ENCODE results near the gene SLC4A11.
"Not testable (repeated sequence)": the region's sequence is repeated elsewhere in the genome, so short reads cannot be mapped to it uniquely, and the experiment has no call there.

SLC4A11 gene

DNA sequence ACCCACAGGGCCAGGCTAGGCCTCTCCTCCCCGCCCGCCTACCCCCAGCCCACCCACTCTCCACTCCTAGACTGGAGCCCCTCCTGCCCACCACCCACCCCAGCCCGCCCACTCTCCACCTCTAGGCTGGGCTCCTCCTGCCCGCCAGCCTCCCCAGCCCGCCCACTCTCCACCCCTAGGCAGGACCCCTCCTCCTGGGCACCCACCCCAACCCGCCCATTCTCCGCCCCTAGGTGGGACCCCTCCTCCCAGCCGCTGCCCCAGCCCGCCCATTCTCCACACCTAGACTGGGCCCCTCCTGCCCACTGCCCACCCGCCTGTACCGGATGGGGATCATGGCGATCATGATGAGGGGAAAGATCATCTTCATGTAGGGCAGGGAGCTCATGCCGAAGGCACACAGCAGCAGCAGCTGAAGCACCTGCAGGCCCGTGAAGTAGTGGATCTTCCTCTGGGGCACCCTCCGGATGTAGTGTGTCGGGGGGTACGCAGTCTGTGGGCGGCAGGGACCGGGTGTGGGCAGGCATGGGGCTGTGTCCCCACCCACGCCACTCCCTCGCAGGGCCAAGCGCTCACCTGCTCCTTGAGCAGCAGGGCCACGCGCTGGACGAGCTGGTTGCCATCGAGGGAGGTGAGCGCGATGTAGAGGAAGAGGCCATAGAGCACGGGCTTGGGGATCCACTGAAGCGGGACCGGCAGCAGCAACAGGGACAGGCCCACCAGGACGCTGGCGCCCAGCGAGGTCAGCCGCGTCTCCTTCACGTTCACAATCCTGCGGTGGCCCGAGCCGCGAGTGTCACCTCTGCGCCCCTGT, 10.8 kb downstream of the SLC4A11 start:
- no peak for TF ChIP-seq ZNF274 (IDR thresholded peaks at IDR 0.05; ENCODE audit: low read depth, low read length)
- no peak overlapping the region for H3K4me3 ChIP-seq (ENCODE audit: low read length)

DNA sequence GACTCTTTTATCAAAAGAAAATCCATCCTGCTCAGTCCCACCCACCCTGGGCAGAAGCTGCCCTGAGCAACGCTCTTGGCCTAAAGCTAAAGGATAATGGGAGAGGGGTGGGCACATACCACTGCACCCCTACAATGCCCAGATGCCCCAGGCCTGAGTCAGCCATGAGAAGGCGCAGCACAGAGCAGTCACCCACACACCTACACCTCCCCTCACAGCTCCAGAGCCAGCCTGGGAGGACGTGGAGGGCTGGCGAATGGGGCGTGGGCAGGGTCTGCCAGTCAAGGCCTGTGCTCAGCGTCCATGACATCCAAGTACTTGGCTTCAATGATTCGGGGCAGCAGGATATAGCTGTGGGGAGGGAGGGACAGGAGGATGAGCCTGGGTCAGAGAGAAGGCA, 11.5 kb downstream of the SLC4A11 start:
- H3K4me3 ChIP-seq (ENCODE audit: low read length), result no peak overlapping the region
- TF ChIP-seq ZNF274 (IDR thresholded peaks at IDR 0.05; ENCODE audit: low read depth, low read length), result no peak

DNA sequence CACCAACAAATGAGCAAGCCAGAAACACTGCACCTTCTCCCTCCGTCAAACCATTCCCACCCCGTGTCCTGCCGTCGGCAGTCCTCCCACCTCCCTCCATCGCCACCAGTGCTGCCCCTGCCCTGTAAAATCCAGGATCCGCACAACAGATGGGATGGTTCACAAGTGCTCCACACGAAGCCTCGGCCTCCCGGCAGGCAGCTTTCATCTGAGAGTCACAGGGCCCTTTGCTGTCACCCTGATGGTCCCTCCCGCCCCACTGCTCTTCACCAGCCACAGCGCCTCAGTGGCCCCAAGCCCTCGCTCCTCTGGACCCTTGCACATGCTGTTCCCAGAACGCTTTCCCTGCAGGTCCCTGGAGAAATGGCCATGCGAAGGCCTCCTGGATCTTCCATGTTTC, 12.1 kb downstream of the SLC4A11 start:
- no peak for TF ChIP-seq ZNF274 (IDR thresholded peaks at IDR 0.05; ENCODE audit: low read depth, low read length)
- H3K4me3 ChIP-seq (ENCODE audit: low read length), result no peak overlapping the region

DNA sequence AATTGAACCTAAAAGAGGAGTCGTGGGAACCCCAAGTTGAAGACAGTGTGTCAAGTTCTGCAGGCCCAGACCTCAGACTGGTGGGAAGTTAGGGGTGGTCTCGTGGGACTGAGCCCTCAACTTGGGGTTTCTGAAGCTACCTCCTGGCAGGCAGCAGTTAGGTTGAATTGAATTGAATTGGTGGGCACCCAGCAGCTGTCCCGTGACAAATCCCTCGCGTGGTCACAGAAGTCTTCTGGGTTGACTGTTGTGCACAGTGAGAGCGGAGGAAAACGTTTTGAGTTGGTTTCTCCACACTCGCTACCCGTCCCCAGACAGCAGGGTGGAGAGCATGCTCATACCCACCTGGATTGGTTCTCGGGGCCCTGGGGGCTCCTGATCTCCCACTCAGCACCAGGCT, 12.9 kb downstream of the SLC4A11 start:
- H3K4me3 ChIP-seq (ENCODE audit: low read length), result no peak overlapping the region
- no peak for TF ChIP-seq ZNF274 (IDR thresholded peaks at IDR 0.05; ENCODE audit: low read depth, low read length)

DNA sequence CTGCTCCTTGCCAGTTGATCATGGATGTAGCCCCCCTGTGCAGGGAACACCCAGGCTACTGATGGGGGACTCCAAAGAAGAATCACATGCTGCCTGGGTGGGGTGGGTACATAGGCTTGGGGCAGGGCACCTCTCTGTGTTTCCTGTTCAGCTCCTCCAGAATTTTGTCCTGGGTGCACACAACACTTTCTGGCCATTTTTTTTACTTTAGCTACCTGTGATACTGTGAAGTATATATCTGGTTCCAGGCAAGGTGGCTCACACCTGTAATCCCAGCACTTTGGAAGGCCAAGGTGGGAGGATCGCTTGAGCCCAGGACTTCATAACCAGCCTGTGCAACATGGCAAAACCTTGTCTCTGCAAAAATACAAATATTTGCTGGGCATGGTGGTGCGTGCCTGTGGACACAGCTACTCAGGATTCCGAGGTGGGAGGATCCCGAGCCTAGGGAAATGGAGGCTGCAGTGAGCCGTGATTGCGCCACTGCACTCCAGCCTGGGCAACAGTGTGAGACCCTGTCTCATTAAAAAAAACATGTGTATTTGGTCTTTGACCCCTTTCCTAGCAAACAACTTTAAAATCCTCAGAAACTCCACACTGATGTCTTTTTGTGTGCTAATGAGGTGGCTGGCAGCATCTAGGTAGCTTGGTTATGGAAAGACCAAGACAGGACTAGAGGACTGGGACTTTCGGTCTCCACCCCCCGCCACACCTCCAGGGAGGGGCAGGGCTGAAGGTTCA, 14.1 kb downstream of the SLC4A11 start:
- no peak overlapping the region for H3K4me3 ChIP-seq (ENCODE audit: low read length)
- TF ChIP-seq ZNF274 (IDR thresholded peaks at IDR 0.05; ENCODE audit: low read depth, low read length), result no peak

DNA sequence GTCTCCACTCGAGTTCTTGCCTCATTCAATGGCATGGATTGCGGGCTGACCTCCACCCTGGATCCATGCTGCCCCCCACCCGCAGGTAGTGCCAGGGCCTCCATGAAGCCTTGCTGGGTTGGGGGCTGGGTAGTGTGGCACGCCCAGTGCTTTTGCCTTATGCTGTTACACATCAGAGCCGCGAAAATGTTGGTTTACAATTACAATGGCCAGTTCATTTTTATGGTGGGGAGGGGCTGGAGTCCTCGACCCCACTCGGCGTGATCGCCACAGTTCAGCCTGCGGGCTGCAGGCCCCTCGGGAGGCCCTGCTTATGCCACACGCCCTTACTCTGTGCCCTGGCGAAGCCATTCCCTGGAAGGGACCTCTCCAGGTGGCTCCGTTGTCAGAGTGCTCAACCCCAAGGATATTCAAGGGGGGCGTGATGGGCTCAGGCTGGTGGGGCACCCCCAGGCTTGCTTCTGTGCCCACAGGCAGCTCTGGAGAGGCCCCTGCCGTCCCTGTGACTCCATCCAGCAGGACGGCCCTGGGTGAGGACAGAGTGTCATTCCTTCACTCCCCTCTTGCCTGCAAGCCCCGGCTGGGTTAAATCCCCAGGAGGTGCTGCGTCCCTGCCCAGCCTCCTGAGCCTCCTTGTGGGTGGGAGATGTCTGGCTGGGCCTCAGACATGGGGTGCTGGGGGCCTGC, 14.9 kb downstream of the SLC4A11 start:
- no peak for TF ChIP-seq ZNF274 (IDR thresholded peaks at IDR 0.05; ENCODE audit: low read depth, low read length)

DNA sequence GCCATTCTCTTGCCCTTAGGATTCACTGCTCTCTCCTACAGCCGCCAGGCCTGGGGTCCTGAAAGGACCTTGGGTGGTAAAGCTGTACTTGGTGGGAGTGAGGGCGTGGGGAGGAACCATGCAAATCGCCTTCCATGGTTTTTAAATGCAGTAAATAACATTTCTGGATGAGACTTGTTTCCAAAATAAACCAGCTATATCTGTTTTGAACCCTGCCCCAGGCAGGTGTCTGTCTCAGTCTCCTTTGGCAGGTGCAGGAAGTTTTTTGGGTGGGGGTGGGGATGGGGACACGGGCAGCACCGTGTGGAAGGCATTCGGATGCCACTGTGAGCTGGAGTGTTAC, 15.4 kb downstream of the SLC4A11 start:
- no peak overlapping the region for H3K4me3 ChIP-seq (ENCODE audit: low read length)
- TF ChIP-seq ZNF274 (IDR thresholded peaks at IDR 0.05; ENCODE audit: low read depth, low read length), result no peak

More for the DNA sequence above, 14.9 kb downstream of the SLC4A11 start:
- no peak overlapping the region for H3K4me3 ChIP-seq (ENCODE audit: low read length)

DNA sequence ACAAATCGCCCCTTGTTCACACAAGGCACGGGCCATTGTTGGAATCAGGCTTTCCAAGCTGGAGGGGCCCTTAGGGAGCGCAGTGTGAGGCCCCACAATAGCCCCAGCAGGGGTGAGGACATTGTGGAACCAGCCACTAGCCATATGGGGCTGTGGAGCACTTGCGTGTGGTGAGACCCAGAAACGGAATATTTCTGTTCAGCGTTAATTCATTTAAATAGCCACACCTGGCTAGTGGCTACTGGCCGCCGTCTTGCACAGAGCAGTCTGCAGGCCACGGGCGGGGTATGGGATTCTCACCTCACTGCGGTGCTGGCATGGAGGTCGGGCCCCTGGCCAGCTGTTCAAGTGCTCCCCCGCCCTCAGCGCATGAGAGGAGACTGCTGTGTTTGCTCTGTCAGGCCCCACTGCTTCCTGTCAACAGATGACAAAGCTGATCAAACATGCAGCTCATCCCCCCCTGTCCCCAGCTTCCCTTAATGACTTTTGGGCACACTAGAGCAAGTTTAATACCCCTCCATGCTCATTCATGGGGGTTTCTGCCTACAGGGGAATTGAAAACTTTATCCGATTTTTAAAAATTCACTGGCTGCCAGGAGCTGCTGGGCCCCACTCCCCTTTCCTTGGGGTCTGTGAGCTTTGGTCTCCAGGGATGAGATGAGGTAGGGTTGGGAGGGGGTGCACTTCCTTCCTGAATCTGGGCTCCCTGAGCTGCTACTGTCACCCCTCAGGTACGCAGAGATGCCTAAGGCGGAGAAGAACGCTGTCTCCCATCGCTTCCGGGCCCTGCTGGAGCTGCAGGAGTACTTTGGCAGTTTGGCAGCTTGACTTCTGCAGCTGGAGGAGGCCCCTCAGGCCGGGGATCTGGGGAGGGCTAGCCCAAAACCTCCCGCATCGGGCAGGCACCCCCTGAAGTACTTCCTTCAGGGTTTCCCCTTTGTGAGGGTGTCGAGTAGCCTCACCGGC, 16.1 kb downstream of the SLC4A11 start:
- no peak overlapping the region for H3K4me3 ChIP-seq (ENCODE audit: low read length)
- no peak for TF ChIP-seq ZNF274 (IDR thresholded peaks at IDR 0.05; ENCODE audit: low read depth, low read length)

DNA sequence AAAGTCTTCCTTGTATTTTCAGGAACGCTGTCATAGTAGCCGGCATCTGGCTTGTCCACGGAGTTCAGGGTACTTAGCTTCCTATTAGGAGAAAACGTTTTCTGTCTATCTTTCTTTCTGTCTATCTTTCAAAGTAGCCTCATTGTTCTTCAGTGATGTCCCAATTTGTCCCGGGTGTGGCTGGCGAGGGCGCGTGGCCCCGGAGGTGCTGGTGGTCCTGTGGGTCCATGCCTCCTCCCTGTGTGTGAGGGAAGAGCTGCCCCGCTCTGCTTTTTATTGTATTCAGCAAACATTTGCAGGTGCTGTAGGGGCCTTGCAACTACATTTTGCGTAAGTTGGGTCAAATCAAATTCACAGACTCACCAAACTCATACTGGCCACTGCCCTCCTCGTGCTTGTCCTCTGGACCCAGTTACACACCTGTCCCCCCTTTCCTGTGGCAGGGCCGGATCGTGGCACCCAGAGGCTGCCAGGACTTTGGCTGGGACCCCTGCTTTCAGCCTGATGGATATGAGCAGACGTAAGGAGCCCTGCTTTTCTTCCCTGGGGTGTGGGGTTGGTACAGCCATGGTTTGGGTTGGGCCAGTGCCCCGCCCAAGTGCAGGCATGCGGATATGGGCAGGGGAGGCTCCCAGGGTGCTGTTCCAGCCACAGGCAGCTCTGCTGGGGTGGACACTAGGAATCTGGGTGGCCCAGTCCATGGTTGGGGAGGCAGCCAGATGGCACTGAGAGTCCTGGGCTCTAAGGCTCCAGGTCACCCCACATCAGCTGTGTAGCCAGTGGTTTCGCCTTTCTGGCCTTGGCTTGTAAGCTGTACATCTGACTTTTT, 17.4 kb downstream of the SLC4A11 start:
- TF ChIP-seq ZNF274 (IDR thresholded peaks at IDR 0.05; ENCODE audit: low read depth, low read length), result no peak
- H3K4me3 ChIP-seq (ENCODE audit: low read length), result no peak overlapping the region

DNA sequence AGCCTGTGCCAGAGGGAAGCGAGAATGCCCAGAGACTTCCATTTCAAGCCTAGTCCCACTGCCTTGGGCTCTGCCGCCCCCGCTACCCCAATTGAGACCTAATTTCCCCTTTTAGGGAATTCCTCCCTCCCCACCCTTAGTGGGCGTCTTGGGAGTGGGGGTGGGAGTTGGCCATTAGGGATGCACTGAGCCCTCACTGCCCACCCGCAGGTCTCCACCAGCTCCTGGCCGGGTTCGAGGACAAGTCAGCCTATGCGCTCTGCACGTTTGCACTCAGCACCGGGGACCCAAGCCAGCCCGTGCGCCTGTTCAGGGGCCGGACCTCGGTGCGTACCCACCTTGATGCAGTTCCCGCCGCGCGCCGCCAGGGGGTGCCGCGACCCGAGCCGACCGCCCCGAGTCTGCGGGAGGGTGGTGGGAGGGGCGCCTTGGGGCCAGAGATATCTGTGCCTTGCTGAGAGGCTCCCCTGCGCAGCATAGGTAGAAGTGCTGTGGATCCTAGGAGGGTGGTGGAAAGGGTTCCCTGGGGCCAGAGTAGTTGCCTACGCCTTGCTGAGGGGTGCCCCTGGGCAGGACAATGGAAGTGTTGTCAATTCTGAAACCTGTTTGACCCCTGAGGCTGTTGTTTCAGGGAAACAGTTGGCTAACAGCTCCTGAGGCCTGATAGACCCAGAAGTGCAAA, 20.5 kb downstream of the SLC4A11 start:
- no peak for TF ChIP-seq ZNF274 (IDR thresholded peaks at IDR 0.05; ENCODE audit: low read depth, low read length)
- no peak overlapping the region for H3K4me3 ChIP-seq (ENCODE audit: low read length)

DNA sequence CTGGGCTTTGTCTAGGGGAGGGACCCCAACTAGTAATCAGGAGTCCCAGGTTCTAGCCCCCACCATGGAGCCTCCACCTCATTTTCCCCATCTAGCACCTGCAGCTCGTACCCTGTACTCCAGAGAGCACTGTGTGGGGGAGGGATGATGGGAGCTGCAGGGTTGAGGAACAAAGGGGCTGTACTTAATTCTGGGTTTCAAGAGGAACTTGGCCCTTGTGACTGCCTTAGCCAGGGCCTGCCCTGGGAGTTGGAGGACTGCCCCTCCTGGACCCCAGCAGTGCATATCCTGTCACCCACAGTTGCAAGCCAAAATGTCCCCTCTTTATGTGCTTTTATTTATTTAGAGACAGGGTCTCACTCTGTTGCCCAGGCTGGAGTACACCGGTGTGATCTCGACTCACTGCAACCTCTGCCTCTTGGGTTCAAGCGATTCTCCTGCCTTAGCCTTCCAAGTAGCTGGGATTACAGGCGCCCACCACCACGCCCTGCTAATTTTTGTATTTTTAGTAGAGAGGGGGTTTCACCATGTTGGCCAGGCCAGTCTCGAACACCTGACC, 23.6 kb downstream of the SLC4A11 start:
- not testable (repeated sequence) for H3K4me3 ChIP-seq (ENCODE audit: low read length)

DNA sequence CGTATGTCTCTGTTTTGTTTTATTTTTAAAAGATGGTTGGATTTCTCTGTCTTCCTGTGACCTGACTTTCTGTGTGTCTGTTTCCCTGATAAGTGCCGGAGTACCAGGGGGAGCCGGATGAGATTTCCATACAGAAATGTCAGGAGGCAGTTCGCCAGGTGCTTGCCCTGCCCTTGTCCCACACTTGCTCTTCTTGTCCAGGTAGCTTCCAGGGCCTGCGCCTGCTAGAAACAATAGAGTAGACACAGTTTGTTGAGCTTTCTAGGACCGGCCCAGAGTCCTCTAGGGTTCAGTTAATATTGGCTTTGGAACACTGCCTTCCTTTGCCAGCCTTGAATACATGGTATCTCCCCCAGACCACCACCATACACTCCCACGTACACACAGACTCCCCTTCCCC, 25.8 kb downstream of the SLC4A11 start:
- H3K4me3 ChIP-seq (ENCODE audit: low read length), result no peak overlapping the region
- no peak for TF ChIP-seq ZNF274 (IDR thresholded peaks at IDR 0.05; ENCODE audit: low read depth, low read length)
